A673 (cell line): ENCODE data around the gene CABP4. TPM values are rescaled to one million over a fixed set of nuclear protein-coding genes. Genes with fewer than 3 reads are reported as not detected.

Source experiments
- BruUV-seq: library from RNA; stranded (reverse); fragments of 400-500 nt; replicated peaks from 2 replicates; lab custom pipeline; 2021; lab: Mats Ljungman, UMichigan
- CTCF ChIA-PET: fragments of 300-600 bp; sonication (Branson Sonifier 250); formaldehyde crosslinking; loops from one replicate; lab custom pipeline; 2022; ENCODE audit warnings: antibody characterized with exemption; lab: Charles Lee
- POLR2A ChIA-PET: fragments of 300-600 bp; sonication (Branson Sonifier 250); formaldehyde crosslinking; loops from one replicate; lab custom pipeline; 2022; ENCODE audit warnings: antibody characterized with exemption; ENCODE audit not compliant: low non-redundant PET; lab: Charles Lee
- DNase-seq: peaks from one replicate; pipeline ENCODE4 v3.0.0-alpha.2; 2015; ENCODE audit warnings: low spot score
- H3K27ac ChIP-seq: fragments of 200-600 bp; sonication (generic); 2 replicates; pipeline ENCODE4 v1.5.1; 2016; ENCODE audit warnings: mixed run types, low read depth, mild to moderate bottlenecking, mixed read lengths, antibody characterized with exemption, low read length; ENCODE audit not compliant: poor library complexity, severe bottlenecking
- H3K27me3 ChIP-seq: fragments of 200-600 bp; sonication (generic); replicated peaks from 2 replicates; pipeline ENCODE4 v1.6.1; 2017; ENCODE audit warnings: mixed run types, low read depth, mild to moderate bottlenecking, mixed read lengths, antibody characterized with exemption, low read length; ENCODE audit not compliant: insufficient read depth, poor library complexity
- H3K36me3 ChIP-seq: fragments of 200-600 bp; sonication (generic); 2 replicates; pipeline ENCODE4 v1.6.1; 2016; ENCODE audit warnings: mixed run types, mild to moderate bottlenecking, mixed read lengths, antibody characterized with exemption, low read length; ENCODE audit not compliant: insufficient read depth, poor library complexity, severe bottlenecking
- H3K4me1 ChIP-seq: fragments of 200-600 bp; sonication (generic); 2 replicates; pipeline ENCODE4 v1.6.1; 2017; ENCODE audit warnings: mixed run types, mild to moderate bottlenecking, mixed read lengths, antibody characterized with exemption, low read length; ENCODE audit not compliant: insufficient read depth, poor library complexity, severe bottlenecking
- H3K4me3 ChIP-seq: fragments of 200-600 bp; sonication (generic); 2 replicates; pipeline ENCODE4 v1.5.1; 2016; ENCODE audit warnings: low read depth, mixed run types, mild to moderate bottlenecking, mixed read lengths, low read length; ENCODE audit not compliant: poor library complexity, severe bottlenecking
- H3K9me3 ChIP-seq: fragments of 200-600 bp; sonication (generic); 2 replicates; pipeline ENCODE4 v1.6.1; 2016; ENCODE audit warnings: mixed run types, low read depth, mild to moderate bottlenecking, mixed read lengths, antibody characterized with exemption, low read length; ENCODE audit not compliant: poor library complexity, severe bottlenecking
- EZH2 ChIP-seq: fragments of 200-600 bp; sonication (generic); IDR thresholded peaks from 2 replicates; pipeline ENCODE4 v1.6.1; 2017; ENCODE audit warnings: borderline replicate concordance, low read depth, mild to moderate bottlenecking, mixed read lengths, antibody characterized with exemption, low read length; ENCODE audit not compliant: poor library complexity, severe bottlenecking
- intact Hi-C: fragments of 100-400 bp; cut with micrococcal nuclease; formaldehyde crosslinking; loops from one replicate; pipeline ENCODE4 v1.10.0; 2022; ENCODE audit not compliant: unreplicated experiment
- total RNA-seq: library from RNA; stranded (reverse); gene quantifications from 2 replicates; pipeline ENCODE4 v1.2.3, GENCODE V29; 2021
- TF ChIP-seq, protein P1 (sequence below): fragments of 300-800, 200-600 bp; sonication (generic); conservative IDR thresholded peaks from 2 replicates; pipeline ENCODE4 v1.5.1; 2017; ENCODE audit warnings: low read depth, mild to moderate bottlenecking, antibody characterized with exemption, low read length, moderate library complexity, mixed read lengths

The CABP4 gene
- total RNA-seq, 1 experiment from 2014 or later = not detected

DNA sequence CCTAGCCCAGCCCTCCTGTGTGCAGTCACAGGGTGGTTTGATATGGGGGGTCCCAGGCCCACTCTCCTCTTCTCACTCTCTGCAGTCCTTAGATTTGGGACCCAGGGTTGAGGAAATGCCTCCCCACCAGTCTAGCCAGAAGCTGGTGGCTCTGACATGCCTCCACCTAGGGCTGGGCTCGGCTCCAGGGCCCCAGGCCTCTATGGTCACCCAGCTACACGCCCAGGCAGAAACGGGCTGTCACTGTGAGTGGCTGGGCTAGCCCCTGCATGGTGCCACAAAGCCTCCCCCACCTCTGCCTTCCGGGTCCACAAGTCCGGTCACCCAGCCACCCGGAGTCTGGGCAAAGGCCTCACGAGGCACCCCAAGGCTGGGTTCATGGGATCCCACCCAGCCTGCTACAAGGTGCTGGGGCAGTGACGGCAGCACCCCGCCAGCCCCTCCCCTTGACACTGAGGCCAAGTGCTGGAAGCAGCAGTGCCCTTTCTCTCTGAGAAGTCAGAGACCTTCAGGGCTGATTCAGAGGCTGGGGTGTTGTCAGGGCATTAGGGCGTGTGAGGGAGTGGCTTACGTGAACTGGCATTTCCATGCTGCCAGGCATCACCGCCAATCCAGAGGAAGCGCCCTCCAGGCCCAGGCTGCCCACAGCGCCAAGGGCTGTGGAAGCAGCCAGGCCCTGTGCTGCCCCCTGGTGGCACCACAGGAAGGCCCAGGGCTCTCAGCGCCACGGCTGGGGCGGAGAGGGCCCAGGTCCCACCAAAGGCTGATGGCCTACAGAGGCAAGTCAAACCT lies 50.6 kb downstream of the CABP4 start:
- Histone ChIP-seq H3K9me3 (no peaks in the 10 kb centered on the region), H3K27me3 (no peaks in the 10 kb centered on the region), H3K4me3 (peak overlapping the region; percentile 75), H3K4me1 (peaks cover 39% of the 10 kb centered on the region), H3K36me3 (peaks cover 4% of the 10 kb centered on the region), H3K27ac (peak overlapping the region; percentile 55)
- intact Hi-C loops = loop anchor here (5.0 kb wide), 2 partner anchors 114 to 154 kb away; partner anchors contain the start of genes POLD4 and RAD9A
- TF ChIP-seq, protein P1, sequence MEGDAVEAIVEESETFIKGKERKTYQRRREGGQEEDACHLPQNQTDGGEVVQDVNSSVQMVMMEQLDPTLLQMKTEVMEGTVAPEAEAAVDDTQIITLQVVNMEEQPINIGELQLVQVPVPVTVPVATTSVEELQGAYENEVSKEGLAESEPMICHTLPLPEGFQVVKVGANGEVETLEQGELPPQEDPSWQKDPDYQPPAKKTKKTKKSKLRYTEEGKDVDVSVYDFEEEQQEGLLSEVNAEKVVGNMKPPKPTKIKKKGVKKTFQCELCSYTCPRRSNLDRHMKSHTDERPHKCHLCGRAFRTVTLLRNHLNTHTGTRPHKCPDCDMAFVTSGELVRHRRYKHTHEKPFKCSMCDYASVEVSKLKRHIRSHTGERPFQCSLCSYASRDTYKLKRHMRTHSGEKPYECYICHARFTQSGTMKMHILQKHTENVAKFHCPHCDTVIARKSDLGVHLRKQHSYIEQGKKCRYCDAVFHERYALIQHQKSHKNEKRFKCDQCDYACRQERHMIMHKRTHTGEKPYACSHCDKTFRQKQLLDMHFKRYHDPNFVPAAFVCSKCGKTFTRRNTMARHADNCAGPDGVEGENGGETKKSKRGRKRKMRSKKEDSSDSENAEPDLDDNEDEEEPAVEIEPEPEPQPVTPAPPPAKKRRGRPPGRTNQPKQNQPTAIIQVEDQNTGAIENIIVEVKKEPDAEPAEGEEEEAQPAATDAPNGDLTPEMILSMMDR = peak; percentile 99
- no peak for TF ChIP-seq EZH2
- peak; percentile 95 for DNase-seq
- BruUV-seq = no TSS peak
- ChIA-PET POLR2A (no interaction called here), CTCF (no interaction called here)

DNA sequence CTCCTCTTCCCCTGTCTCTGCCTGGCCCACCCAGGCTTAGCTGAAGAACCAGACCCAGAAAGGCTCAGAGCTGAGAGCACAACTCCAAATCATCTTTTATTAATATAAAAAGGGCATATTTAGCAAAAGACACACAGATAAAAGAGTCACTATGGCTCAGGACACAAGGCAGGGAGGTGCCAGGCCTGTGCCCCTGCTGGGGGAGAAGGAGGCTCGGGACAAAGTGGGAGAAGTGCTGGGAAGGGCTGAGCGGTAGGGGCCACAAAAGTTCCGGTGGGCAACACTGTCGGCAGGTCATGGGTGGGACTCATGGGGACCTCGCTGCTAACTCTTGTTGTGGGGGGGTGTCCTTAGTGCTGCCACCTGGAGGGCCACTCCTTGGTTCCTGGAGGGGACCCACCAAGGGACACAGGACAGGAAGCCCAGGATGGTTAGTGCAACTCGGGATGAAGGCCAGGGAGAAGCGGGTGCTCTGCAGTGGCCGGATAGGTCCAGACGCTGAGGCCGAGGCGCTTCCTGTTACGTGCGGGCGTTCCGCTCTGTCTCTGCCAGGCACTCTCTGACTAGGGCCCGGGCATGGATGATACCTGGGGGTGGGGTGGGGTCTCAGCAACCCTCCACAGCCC lies 51.4 kb downstream of the CABP4 start:
- DNase-seq = no peak
- no TSS peak for BruUV-seq
- Histone ChIP-seq H3K27me3 (no peaks in the 10 kb centered on the region), H3K27ac (no peak overlapping the region), H3K36me3 (peaks cover 4% of the 10 kb centered on the region), H3K4me1 (peaks cover 34% of the 10 kb centered on the region), H3K9me3 (no peaks in the 10 kb centered on the region), H3K4me3 (peak overlapping the region; percentile 70)
- intact Hi-C loops = loop anchor here (5.0 kb wide), 2 partner anchors 114 to 154 kb away; partner anchors contain the start of genes POLD4 and RAD9A
- ChIA-PET CTCF (no interaction called here), POLR2A (no interaction called here)
- no peak for TF ChIP-seq EZH2
- TF ChIP-seq, protein P1 = 0 out of 2 replicates have a peak, but pooled peaks have one; percentile 13

DNA sequence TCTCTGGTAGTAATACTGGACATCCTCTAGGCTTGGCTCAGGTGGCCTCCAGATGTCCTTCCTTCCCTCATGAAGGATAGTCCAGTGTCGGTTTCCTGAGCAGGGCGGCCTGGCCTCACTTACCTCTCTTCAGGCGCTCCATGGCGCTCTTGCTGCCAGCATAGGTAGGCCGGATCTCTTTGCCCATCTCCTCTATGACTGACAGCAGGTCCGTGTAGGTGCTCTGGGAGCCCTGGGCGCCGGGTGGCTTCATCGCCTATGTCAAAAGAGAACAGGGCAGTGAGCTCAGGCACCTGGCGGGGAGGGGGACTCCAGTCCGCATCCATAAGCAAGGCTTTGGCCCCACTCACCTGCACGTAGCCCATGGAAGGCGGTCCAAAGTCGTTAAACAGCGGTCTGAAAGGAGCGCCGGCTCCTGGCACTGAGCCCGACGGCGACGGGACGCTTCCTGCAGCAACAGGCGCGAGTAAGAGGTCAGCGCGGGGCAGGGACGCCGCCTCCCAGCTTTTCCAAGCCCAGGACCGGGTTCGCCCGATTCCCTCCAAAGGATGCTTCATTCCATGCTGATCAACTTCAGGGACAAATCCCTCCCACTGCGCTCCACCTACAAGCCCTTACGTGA lies 52.2 kb downstream of the CABP4 start:
- TSS peak; percentile 87 for BruUV-seq
- no peak for DNase-seq
- TF ChIP-seq, protein P1 = no peak
- no peak for TF ChIP-seq EZH2

More for the DNA sequence above, 52.2 kb downstream of the CABP4 start:
- intact Hi-C loops = loop anchor here (5.0 kb wide), 2 partner anchors 115 to 155 kb away; partner anchors contain the start of genes POLD4 and RAD9A
- ChIA-PET POLR2A (no interaction called here), CTCF (no interaction called here)
- Histone ChIP-seq H3K27ac (peak overlapping the region; percentile 92), H3K9me3 (no peaks in the 10 kb centered on the region), H3K36me3 (no peaks in the 10 kb centered on the region), H3K4me3 (peak overlapping the region; percentile 70), H3K4me1 (peaks cover 34% of the 10 kb centered on the region), H3K27me3 (no peaks in the 10 kb centered on the region)
